ENCODE measurements around the gene KRTAP5-4. TPM values are rescaled to one million over a fixed set of nuclear protein-coding genes. Genes with fewer than 3 reads are reported as not detected.

Gene KRTAP5-4
- total and polyA plus RNA-seq, 3 donors from 2014 or later, result not detected

GRCh38 chr11:1655168-1656060, 33.5 kb upstream of the KRTAP5-4 start:
- intact Hi-C loops (cut with DNase I; ENCODE audit: low total_unique reads), result loop anchor here (10.0 kb wide), 2 partner anchors 179 to 499 kb away; partner anchors contain the start of genes SYT8 and TNNI2
- no peak for TF ChIP-seq POLR2A (IDR thresholded peaks at IDR 0.05)
- TF ChIP-seq CTCF (IDR thresholded peaks at IDR 0.05), result no peak

GRCh38 chr11:1654388-1655167, 32.6 kb upstream of the KRTAP5-4 start:
- DNase-seq, result peak; percentile 12
- WGBS, 2 donors, result 77 to 82% methylated on average over 18 to 21 of the region's 21 CpGs
- no peak overlapping the region for H3K27ac ChIP-seq
- no peak for TF ChIP-seq CTCF (IDR thresholded peaks at IDR 0.05)
- TF ChIP-seq POLR2A (IDR thresholded peaks at IDR 0.05), result no peak
- H3K27me3 ChIP-seq, result no peaks in the 10 kb centered on the region
- H3K36me3 ChIP-seq (ENCODE audit: low read depth, missing control alignments), result no peaks in the 10 kb centered on the region
- H3K4me1 ChIP-seq, result no peaks in the 10 kb centered on the region
- intact Hi-C loops (cut with DNase I; ENCODE audit: low total_unique reads), result loop anchor here (10.0 kb wide), 2 partner anchors 180 to 500 kb away; partner anchors contain the start of genes SYT8 and TNNI2
- H3K9me3 ChIP-seq, result no peaks in the 10 kb centered on the region
- H3K4me3 ChIP-seq, result no peak overlapping the region

More at GRCh38 chr11:1655168-1656060, 33.5 kb upstream of the KRTAP5-4 start:
- Histone ChIP-seq H3K9me3 (no peaks in the 10 kb centered on the region), H3K36me3 (ENCODE audit: low read depth, missing control alignments) (no peaks in the 10 kb centered on the region), H3K4me3 (no peak overlapping the region), H3K27me3 (no peaks in the 10 kb centered on the region), H3K27ac (no peak overlapping the region), H3K4me1 (no peaks in the 10 kb centered on the region)
- DNase-seq, result peak; percentile 9
- 86 to 94% methylated on average over 7 to 26 of the region's 26 CpGs for WGBS, 2 donors

DNA sequence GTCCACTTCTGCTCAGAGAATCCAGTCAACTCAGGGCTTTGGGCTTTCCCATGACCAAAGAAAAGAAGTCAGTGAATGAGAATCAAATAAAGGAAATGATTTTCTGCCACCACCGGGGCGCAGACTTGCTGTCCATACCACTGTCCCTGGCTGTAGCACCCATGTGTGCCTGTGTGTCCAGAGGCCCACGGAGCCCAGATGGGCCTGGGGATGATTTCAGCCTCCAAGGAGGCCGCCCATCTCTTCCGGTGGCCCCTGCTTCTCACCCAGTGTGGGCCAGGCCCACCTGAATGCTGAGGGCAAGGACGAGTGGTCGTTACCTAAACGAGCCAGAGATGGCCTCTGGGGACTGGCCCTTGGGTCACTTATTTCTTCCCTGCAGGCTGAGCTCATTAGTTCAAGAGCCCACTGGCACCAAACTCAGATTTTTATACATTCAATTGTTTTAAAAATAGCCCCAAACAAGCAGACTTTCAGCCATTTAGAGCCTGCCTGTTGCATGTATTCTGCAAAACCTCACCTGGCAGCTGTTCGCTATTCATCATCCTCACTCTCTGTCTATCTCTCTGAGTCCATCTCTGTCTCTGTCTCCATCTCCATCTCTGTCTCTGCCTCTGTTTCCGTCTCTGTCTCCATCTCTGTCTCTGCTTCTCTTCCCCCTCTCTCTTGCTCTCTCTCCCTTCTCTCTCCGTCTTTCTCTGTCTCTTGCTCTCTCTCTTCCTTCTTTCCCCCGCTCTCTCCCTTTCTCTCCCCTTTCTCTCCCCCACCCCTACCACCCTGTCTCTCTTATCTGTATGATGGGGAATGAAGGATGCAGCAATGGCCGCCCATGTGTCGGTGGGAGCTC, 31.8 kb upstream of the KRTAP5-4 start:
- Histone ChIP-seq H3K27ac (no peak overlapping the region), H3K4me1 (no peaks in the 10 kb centered on the region), H3K9me3 (no peaks in the 10 kb centered on the region), H3K36me3 (ENCODE audit: low read depth, missing control alignments) (no peaks in the 10 kb centered on the region), H3K4me3 (no peak overlapping the region), H3K27me3 (no peaks in the 10 kb centered on the region)
- intact Hi-C loops (cut with DNase I; ENCODE audit: low total_unique reads), result loop anchor here (10.0 kb wide), 2 partner anchors 181 to 501 kb away; partner anchors contain the start of genes SYT8 and TNNI2
- no peak for TF ChIP-seq CTCF (IDR thresholded peaks at IDR 0.05)
- TF ChIP-seq POLR2A (IDR thresholded peaks at IDR 0.05), result no peak
- 83 to 84% methylated on average over 13 to 14 of the region's 14 CpGs for WGBS, 2 donors
- DNase-seq, result no peak

DNA sequence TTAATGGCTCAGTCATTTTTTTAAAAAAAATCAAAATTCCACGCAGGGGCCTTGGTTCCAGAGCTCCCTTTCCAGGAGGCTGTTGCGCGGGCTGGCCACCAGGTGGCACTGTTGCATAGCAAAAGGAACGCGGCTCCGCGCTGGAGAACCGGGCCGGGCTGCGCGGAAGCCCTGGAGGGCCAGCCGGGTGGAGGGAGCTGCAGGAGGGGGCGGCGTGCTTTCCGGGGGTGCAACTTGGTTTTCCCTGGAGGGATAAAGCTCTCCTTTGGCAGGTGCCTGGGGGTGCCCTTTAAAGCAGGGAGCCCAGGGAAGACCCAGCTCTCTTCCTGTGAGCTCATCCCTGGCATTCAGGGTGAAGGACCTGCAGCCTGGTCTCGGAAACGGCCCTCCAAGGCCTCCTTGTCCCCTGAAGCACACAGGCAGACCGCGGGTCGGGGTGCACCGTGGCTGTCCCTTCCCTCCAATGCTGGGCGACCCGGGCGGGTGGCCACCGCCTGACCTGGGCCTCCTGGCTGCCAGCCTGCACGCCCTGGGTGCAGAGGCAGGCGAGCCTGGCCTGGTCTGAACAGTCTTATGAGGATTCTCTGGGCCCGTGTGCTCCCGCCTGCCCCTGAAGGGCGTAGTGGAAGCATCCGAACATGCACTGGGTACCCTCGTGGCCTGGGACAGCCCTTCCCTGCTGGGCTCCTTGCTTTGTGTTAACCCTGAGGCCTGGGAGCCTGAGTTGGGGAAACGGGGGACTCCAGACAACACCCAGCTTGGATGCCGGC, 31.0 kb upstream of the KRTAP5-4 start:
- Histone ChIP-seq H3K27me3 (no peaks in the 10 kb centered on the region), H3K36me3 (ENCODE audit: low read depth, missing control alignments) (no peaks in the 10 kb centered on the region), H3K4me3 (no peak overlapping the region), H3K27ac (no peak overlapping the region), H3K4me1 (no peaks in the 10 kb centered on the region), H3K9me3 (no peaks in the 10 kb centered on the region)
- DNase-seq, result peak; percentile 88
- TF ChIP-seq POLR2A (IDR thresholded peaks at IDR 0.05) (no peak), CTCF (IDR thresholded peaks at IDR 0.05) (peak; percentile 97 to 99 (median 98))
- intact Hi-C loops (cut with DNase I; ENCODE audit: low total_unique reads), result loop anchor here (10.0 kb wide), 2 partner anchors 182 to 502 kb away; partner anchors contain the start of genes SYT8 and TNNI2
- 27 to 33% methylated on average over 28 to 34 of the region's 34 CpGs for WGBS, 2 donors

Measured in testis (tissue), 3 donors.